ENCODE results near the gene PDGFA.

PDGFA gene

DNA sequence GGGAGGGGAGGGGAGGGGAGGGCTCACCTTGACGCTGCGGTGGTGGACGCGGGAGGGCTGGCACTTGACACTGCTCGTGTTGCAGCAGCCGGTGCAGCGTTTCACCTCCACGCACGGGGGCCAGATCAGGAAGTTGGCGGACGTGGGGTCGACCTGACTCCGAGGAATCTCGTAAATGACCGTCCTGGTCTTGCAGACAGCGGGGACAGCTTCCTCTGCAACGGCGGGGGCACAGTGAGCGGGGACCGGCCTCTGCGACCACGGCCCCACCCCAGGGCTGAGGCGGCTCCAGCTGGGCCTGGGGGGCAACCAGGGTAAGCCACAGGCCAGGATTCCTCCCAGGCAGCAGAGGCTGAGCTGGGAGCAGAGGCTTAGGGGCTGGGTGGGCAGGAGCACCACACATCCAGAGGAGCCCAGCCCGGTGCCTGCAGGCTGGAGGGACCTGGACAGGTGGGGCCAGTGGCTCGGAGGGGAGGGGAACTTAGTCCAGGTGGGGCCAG lies 8.8 kb downstream of the PDGFA start:
- Histone ChIP-seq H3K27ac (no peak overlapping the region), H3K4me3 (ENCODE audit: low read depth, low read length) (no peak overlapping the region), H3K27me3 (replicated peaks) (no peaks in the 10 kb centered on the region), H3K36me3 (replicated peaks) (peaks cover 37% of the 10 kb centered on the region)
- no peak for TF ChIP-seq CTCF (IDR thresholded peaks at IDR 0.05; ENCODE audit: low read depth, low read length, missing control alignments)
- in situ Hi-C loops (cut with HindIII; ENCODE audit: low pct_ligation_motif_present, low sequenced_read_pairs): no loop called here
- DNase-seq: no peak

DNA sequence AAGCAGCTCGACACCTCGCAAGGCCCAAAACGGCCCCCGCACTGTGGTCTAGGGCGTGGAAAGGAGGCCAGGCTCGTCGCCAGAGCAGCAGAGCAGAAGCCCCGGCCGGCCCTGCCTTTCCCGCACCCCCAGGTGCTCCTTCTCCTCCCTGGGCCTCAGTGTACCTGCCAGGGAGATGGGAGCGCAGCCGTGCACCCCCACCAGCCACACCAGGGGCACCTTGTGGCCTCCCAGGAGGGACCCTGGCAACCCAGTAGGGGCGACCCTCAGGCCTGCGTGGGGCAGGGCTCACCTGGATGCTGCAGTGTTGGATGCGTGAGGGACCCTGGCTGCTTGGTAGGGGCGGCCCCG lies 9.5 kb downstream of the PDGFA start:
- Histone ChIP-seq H3K36me3 (replicated peaks) (peaks cover 37% of the 10 kb centered on the region), H3K27me3 (replicated peaks) (no peaks in the 10 kb centered on the region), H3K27ac (no peak overlapping the region), H3K4me3 (ENCODE audit: low read depth, low read length) (no peak overlapping the region)
- in situ Hi-C loops (cut with HindIII; ENCODE audit: low pct_ligation_motif_present, low sequenced_read_pairs): no loop called here
- no peak for TF ChIP-seq CTCF (IDR thresholded peaks at IDR 0.05; ENCODE audit: low read depth, low read length, missing control alignments)
- no peak for DNase-seq

GRCh38 chr7:509426-510130 lies 10.1 kb downstream of the PDGFA start:
- Histone ChIP-seq H3K36me3 (replicated peaks) (peaks cover 37% of the 10 kb centered on the region), H3K27ac (no peak overlapping the region), H3K27me3 (replicated peaks) (no peaks in the 10 kb centered on the region), H3K4me3 (ENCODE audit: low read depth, low read length) (no peak overlapping the region)
- in situ Hi-C loops (cut with HindIII; ENCODE audit: low pct_ligation_motif_present, low sequenced_read_pairs): no loop called here
- no peak for DNase-seq
- peak; percentile 14 for TF ChIP-seq CTCF (IDR thresholded peaks at IDR 0.05; ENCODE audit: low read depth, low read length, missing control alignments)

GRCh38 chr7:508461-509170 lies 11.0 kb downstream of the PDGFA start:
- no peaks in the 10 kb centered on the region for H3K27me3 ChIP-seq (replicated peaks)
- H3K27ac ChIP-seq: no peak overlapping the region
- DNase-seq: no peak
- peaks cover 37% of the 10 kb centered on the region for H3K36me3 ChIP-seq (replicated peaks)
- no peak for TF ChIP-seq CTCF (IDR thresholded peaks at IDR 0.05; ENCODE audit: low read depth, low read length, missing control alignments)
- H3K4me3 ChIP-seq (ENCODE audit: low read depth, low read length): no peak overlapping the region
- in situ Hi-C loops (cut with HindIII; ENCODE audit: low pct_ligation_motif_present, low sequenced_read_pairs): no loop called here

DNA sequence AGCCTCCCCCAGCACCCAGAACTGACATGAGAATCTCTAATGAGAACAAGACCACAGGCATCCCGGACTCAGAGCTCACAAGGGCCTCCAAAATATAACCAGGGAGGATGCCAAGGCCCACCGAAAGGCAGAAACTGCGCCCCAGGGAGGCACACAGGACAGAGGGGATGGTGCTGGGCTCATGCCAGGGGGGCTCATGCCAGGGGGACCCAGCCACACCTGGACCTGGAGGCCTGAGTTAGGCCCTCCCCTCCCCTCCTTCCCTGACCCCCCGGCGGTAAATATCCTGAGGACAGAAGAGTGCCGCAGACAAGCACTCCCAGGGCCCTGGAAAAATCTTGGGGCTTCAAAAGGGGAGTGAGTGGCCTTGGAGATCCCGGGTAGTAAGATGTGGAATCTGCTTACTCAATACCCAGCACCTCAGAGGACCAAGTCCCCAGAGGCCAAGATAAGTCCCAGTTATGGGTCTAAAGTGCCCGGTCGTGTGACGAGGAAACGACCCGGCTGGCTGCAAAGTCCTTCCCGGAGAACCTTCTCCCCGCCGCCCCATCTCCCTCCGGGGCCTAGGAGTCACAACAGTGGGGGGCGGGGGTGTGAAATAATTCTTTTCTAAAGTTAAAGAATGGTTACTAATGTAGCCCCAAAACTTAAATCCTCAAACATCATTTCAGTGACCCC lies 11.9 kb downstream of the PDGFA start:
- Histone ChIP-seq H3K4me3 (ENCODE audit: low read depth, low read length) (no peak overlapping the region), H3K27me3 (replicated peaks) (no peaks in the 10 kb centered on the region), H3K36me3 (replicated peaks) (peaks cover 37% of the 10 kb centered on the region), H3K27ac (no peak overlapping the region)
- no peak for TF ChIP-seq CTCF (IDR thresholded peaks at IDR 0.05; ENCODE audit: low read depth, low read length, missing control alignments)
- in situ Hi-C loops (cut with HindIII; ENCODE audit: low pct_ligation_motif_present, low sequenced_read_pairs): no loop called here
- DNase-seq: no peak

Data from brain microvascular endothelial cell (primary cell).